AG09309 (cell line): ENCODE results near the gene DSG3.

Experiments used
- DNase-seq: peaks from one replicate; pipeline ENCODE4 v3.0.0-alpha.2; 2010; ENCODE audit warnings: low read depth
- H3K4me3 ChIP-seq: 2 replicates; pipeline ENCODE4 v1.5.1; 2011; ENCODE audit warnings: mild to moderate bottlenecking, low read depth, low read length, moderate library complexity; ENCODE audit not compliant: control insufficient read depth
- TF ChIP-seq, protein P1 (sequence below): IDR thresholded peaks from 2 replicates; pipeline ENCODE4 v1.5.1; 2011; ENCODE audit warnings: mild to moderate bottlenecking, low read depth, low read length, inconsistent platforms; ENCODE audit not compliant: insufficient read depth, control insufficient read depth; ENCODE audit errors: missing control alignments

DSG3 gene

DNA sequence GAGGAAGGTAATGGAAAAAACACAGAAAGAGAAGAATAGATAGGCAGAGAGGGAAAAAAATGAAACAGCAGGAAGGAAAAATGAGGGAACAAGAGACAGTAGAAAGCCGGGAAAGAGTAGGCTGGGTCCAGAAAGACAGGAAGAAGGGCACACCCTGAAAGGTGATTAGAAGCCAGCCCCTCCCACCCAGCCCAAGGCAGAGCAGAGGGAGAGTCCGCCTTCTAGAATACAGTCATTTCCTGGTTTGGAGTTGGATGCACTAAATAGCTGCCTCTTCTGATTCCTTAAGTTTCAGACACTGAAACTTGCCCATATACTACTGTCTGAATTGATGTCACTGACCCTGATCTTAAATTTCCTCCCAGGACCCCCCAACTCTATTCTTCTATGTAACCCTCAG, 17.9 kb upstream of the DSG3 start:
- TF ChIP-seq, protein P1, sequence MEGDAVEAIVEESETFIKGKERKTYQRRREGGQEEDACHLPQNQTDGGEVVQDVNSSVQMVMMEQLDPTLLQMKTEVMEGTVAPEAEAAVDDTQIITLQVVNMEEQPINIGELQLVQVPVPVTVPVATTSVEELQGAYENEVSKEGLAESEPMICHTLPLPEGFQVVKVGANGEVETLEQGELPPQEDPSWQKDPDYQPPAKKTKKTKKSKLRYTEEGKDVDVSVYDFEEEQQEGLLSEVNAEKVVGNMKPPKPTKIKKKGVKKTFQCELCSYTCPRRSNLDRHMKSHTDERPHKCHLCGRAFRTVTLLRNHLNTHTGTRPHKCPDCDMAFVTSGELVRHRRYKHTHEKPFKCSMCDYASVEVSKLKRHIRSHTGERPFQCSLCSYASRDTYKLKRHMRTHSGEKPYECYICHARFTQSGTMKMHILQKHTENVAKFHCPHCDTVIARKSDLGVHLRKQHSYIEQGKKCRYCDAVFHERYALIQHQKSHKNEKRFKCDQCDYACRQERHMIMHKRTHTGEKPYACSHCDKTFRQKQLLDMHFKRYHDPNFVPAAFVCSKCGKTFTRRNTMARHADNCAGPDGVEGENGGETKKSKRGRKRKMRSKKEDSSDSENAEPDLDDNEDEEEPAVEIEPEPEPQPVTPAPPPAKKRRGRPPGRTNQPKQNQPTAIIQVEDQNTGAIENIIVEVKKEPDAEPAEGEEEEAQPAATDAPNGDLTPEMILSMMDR: no peak

DNA sequence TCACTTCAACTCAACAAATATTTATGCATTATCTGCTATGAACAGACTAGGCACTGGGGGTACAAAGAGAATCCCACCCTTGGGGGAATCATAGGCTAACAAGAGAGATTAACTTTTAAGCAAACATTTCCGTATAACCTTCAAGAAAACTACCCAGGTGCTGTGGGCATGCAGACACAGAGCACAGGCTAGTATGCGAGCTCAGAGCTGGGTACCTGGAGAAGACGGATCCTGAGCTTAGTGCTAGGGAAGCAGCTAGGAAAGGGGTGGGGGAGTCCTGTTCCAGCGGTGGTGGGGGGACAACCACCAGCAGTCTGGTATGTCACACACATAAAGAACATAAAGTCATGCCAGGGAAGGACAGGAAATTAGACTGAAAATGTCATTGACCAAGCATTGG, 17.5 kb upstream of the DSG3 start:
- no peak overlapping the region for H3K4me3 ChIP-seq
- TF ChIP-seq, protein P1: no peak
- DNase-seq: no peak

More for the DNA sequence above, 17.9 kb upstream of the DSG3 start:
- H3K4me3 ChIP-seq: no peak overlapping the region
- no peak for DNase-seq

DNA sequence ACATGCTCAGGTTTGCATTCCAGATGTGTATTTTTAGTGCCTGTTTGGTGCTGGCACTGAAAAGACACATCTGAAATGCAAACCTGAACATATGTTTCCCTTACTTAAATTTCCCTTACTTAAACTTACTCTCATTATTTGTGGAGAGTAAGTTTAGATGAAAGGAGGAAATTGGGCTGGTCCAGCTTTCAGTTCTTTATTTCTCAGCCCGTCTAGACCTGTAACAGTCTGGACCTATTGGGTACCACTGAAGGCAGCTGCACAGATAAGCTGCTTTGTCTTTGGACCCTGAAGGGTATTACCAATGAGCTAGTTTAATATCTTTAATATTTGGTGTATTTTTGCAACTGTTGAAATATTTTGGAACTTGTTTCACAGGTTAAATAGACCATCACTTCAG, 17.0 kb upstream of the DSG3 start:
- DNase-seq: no peak
- H3K4me3 ChIP-seq: no peak overlapping the region
- TF ChIP-seq, protein P1: no peak

DNA sequence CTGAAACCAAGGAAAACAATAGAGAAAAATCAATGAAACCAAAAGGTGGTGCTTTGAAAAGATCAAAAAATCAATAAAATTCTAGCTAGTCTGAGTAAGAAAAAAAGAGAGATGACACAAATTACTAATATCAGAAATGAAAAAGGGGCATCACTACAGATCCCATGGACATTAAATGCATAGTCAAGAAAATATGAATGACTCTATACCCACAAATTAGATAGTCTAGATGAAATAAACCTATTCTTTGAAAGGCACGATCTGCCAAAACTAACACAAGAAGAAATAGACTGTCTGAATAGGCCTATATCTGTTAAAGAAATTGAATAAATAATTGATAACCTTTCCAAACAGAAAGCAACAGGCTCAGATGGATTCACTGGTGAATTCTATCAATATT, 15.2 kb upstream of the DSG3 start:
- TF ChIP-seq, protein P1: no peak
- no peak for DNase-seq

DNA sequence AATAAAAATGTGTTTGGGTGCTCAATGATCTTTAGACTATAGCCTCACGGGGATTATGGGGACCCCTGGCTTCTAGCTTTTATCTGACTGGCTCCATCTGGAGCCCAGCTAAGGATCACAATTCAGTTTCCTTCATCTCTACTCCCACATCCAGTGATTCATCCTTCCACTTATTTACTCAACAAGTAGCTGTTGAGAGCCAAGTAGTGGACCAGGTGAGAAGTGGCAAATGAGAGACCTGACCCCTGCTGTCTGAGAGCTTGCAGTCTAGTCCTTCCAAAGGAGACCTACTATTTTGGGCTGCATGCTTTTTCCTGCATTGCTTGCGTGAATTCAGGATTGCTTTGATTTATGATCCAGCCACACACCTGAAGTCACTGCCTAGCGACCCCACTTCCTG, 10.7 kb upstream of the DSG3 start:
- TF ChIP-seq, protein P1: no peak
- no peak for DNase-seq

More for the DNA sequence above, 15.2 kb upstream of the DSG3 start:
- no peak overlapping the region for H3K4me3 ChIP-seq

DNA sequence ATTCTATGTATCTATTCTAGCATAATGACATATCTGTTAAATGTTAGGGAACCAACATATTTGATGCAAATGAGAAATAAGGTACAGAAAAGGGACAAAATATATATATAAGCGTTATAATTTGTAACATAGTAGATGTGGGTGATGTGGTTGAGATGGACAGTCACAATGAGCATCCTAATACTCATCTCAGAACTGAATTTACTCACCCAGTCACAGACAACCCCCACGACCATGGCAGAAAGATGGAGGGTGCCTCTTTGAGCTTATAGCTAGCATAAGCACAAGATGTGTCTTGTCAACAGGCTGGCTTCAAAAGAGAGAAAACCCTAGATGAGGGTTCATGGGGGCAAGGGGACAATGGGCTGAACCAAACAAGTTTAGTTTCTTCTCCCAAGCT, 9.1 kb upstream of the DSG3 start:
- TF ChIP-seq, protein P1: no peak
- H3K4me3 ChIP-seq: no peak overlapping the region
- DNase-seq: no peak

More for the DNA sequence above, 10.7 kb upstream of the DSG3 start:
- no peak overlapping the region for H3K4me3 ChIP-seq

DNA sequence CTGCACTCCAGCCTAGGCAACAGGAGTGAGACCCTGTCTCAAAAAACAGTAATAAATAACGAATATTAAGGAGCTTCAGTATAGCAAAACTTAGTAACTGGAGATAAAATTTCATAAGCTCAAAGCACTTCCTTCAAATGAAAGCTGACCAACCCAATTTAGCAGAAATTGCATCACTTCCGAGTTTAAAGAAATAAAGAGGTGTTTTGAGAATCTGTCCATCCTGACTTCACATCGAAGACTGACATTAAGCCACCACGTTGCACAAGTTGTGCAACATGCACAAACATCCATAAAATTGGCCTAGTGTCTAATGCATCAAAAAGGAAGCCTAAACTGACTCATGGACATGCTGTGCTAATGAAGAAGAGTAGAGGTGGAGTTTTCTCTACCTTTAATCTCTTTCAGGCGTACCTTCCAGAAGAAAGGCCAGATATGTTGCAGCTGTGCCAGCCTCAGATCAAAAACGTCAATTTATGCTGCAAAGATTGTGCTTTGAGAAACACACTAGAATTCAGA, 7.7 kb upstream of the DSG3 start:
- TF ChIP-seq, protein P1: no peak
- no peak overlapping the region for H3K4me3 ChIP-seq
- no peak for DNase-seq
